GM18502 (cell line): ENCODE data around the gene ZC3H15.

Experiments used
- ATAC-seq: cut with Tn5 transposase; IDR thresholded peaks from one replicate; pipeline ENCODE4 v1.9.1; 2021; ENCODE audit warnings: mild to moderate bottlenecking; ENCODE audit not compliant: unreplicated experiment, poor library complexity

Gene ZC3H15

DNA sequence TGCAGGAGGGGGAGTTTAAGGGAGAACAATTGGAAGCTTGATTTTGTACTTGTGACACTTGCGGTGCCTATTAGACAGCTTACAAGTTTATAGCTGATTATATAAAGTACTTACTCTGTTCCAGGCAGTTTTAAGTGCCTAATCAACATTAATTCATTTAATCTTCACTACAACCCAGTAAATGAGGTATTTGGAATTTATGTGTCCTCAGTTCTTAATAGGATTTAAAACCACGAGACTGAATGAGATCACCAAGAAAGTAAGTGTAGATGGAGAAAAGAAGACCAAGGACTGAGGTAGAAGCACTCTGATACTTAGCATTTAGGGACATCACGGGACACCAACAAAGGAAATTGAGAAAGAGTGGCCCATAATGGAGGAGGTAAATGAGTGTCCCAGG is 49.8 kb downstream of the ZC3H15 start:
- ATAC-seq, result no peak

DNA sequence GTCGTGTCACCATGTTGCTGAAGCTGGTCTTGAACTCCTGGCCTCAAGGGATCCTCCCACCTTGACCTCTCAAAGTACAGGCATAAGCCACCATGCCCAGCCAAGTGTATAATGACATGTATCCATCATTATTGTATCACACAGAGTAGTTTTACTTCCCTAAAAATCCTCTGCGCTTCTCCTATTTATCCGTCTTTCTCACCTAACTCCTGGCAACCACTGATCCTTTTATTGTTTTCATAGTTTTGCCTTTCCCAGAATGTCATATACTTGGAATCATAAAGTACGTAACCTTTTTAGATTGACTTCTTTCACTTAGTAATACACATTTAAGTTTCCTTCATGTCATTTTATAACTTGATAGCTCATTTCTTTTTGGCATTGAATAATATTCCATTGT is 51.0 kb downstream of the ZC3H15 start:
- no peak for ATAC-seq

DNA sequence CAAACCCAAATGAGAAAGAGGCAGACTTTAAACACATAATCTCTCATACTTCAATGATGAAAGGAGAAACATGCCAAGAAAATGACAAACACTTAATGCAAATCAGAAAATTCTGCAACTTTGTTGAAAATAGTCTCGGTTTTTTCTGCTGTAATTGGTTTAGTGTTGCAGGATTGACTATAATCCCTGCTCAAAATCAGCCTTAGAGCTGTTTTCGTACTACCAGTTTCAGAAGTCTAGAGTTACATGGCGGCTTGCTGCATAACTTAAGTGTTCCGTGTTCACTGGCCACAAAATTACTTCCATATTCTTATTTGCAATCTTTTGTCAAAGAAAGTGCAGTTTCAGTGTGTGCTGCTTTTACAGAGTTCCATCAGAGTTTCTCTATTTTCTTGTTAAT is 54.9 kb downstream of the ZC3H15 start:
- no peak for ATAC-seq

DNA sequence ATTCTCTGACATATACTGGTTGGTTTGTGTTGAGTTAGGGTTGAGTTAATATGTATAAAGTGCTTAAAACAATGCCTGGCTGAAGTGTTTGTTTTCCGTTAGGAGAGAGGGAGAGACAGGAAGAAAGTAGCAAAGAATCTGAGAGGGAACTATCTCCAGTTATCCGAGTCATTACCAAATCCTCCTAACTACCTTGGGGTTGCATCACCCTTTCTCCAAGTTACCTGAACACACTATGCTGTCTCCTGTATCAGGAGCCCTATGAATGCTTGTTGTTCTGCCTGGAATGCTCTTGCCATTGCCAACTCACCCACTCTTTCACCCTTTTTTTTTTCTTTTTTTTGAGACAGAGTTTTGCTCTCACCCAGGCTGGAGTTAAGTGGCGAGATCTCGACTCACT is 55.9 kb downstream of the ZC3H15 start:
- no peak for ATAC-seq

DNA sequence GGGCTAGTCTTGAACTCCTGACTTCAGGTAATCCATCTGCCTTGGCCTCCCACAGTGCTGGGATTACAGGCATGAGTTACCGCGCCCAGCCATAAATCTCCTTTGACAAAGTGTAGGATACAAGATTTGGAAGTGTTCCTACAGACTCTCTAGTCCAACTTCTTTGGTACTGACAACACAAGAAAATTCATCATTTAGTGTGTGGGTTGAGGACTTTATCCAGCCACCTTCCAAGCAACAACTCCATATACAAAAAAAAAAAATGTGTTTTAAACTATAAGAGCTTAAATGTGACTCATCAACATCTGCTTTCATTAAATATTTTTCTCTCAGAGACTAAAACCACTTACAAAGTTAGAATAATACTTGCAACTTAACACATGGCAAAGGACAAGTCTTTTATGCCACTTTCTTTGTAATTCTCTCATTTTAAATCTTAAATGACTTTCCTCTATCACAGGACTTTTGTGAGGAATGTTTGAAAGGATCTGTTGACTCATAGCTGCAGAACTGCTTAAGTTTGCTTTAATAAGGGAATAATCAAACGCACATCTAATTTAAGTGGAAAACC is 57.6 kb downstream of the ZC3H15 start:
- ATAC-seq, result no peak

DNA sequence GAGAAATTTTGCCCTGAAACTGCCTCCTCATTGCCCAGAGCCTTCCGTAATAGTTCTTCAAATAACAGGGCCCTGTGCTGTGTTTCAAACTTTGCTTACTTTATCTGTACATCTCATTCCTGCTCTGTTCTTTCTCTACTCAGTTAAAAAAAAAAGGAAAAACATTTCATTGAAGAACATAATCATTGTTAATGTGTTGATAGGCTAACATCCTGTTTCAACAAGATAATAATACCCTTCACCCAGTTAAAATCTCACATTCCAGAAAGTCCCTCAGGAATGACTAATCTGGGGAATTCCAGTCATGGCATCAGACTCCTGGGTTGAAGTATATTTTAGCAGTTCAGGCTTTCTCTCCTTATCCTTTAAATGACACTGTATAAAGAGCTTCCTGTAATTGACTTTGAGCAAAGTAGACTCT is 58.2 kb downstream of the ZC3H15 start:
- ATAC-seq, result no peak

DNA sequence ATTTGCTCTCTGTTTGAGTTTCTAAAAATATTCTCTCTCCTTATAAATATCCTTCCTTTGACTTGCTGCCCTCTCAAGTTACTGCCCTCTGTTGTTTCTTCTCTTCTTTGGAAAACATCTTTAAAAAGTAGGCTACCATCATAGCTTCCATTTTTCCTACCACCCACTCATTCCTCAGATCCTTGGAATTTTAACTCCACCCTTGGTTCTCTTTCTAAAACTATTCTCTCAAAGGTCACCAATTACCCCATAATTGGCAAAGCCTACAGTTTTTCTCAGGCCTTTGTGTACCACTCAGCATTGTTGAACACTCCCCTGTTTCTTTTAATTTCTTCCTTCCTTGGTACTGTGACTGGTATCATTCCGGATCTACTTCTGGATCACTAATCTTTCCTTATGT is 60.8 kb downstream of the ZC3H15 start:
- no peak for ATAC-seq

DNA sequence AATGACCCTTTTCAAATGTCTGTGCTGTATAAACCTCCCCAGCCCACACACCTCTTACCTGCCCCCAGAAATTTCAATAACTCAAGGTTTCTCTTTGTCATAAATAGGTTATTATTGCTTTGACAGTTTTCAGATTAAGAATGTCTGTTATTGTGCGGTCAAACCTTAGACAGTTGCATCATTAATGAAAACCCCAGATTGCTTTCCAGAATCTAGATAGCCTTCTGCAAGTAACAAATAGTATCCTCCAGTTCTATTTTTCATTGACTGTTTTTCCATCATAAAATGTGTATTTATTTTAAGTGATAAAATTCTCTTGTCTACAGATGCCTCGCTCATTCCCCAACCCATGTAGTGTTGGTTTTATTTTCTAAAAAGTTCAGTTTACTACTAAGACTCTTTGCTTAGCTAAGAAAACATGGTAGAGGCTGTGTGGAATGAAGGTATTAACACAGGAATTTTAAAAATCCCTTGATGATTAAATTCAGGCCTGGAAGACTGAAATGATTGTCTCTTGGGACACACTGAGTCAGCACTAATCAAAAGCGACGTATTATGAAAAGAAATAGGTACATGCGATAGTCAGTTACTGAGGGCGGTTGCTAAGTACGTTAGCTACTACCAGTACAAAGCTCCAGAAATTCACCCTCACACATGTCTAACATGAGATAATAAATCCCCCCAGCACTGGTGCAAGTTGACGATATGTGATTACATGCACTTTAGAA is 65.4 kb downstream of the ZC3H15 start:
- ATAC-seq, result no peak

DNA sequence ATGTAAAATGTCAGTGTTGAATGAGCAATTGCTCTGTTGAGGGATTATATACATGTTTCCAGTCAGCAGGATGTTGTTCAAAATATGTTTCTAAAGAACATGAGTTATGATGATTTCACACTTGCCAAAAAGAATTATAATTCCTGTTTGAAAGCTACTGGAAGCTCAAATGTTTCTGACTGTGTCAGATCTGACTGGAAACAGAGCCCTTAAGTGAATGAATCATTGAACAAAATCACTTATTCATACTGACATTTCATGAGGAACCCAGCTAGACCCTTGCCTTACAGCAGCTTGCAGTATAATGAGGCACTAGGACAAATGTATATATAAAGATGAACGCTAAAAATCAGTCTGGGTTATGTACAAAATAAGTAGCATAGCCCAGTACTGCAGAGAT is 68.4 kb downstream of the ZC3H15 start:
- ATAC-seq, result no peak

DNA sequence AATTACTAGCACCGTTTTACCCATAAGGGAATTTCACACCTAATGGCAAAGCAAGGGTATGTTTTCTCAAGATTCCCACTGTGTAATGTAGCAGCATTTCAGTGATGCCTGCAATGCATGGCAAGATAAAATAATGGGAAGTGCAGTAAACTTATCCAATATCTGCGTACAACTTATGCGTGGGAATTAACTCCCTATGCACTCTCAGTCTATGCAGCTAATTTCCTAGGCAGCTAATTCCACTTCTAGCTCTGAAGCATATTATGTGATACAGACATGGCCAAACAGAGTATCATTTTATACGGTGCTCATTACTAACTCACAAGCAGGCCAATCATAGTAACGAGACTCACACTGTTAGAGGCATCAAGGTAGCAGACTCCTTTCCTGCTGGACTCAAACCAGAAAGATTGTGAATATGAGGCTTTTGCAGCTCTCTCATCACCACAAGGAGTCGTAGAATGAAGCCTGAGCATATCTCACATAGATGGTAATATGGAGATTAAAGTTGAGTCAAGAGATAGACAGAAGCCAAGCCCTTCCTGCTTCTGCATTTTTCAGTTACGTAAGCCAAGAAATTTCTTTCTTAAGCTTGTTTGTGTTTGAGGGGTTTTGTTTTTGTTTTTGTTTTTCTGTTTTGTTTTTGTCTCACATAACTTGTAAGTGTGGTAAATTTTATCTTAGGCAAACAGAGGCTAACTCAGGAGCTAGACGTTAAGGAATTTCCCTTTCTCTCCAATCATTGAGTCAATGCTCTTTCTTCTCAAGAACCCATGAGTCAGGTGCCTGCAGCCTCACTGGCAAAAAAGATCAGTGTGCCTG is 69.0 kb downstream of the ZC3H15 start:
- no peak for ATAC-seq

DNA sequence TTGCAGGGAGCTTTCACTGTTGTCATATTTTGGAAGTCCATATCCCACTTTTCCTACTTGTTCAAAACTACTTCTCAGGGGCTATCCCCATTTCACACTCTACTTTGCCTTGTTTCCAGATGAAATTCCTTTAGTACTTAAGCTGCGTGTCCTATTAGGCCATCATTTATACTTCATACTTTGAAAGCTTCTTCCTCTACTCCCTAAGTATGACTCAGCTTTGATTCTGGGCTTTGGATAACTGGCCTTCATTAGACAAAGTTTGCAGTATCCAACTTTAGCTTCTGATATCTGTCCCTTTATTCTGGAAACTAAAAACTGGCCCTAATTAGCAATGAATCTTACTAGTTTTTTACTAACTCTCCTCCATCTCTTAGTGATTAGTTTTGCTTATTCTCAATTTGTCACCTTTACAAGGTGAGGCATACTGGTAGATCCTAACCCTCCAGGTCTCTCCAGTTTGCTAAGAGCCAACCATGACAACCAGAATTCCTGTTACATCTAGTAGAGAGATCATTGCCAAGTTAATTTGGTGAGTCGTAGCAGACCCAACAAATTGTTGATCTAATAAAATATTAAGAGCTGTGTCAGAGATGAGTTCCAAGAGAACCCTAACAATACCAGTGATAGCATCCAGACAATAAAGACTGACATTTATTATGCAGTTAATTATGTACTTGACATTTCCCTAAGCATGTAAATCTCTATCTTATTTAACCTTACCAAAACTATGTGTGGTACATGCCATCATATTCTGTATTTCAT is 72.6 kb downstream of the ZC3H15 start:
- ATAC-seq, result no peak
